SK-N-MC (cell line): Measurements from ENCODE around the gene ARL6IP4.

Source experiments
- DNase-seq: peaks from one replicate; pipeline ENCODE4 v3.0.0-alpha.2; 2011; ENCODE audit warnings: low read depth, low spot score
- H3K27ac ChIP-seq: fragments of 200-600 bp; sonication (generic); 2 replicates; pipeline ENCODE4 v1.5.1; 2016; ENCODE audit warnings: mixed run types
- H3K36me3 ChIP-seq: fragments of 200-600 bp; sonication (generic); 2 replicates; pipeline ENCODE4 v1.6.1; 2017; ENCODE audit warnings: antibody characterized with exemption, low read length, mixed read lengths; ENCODE audit not compliant: insufficient read depth
- H3K4me3 ChIP-seq: fragments of 200-600 bp; sonication (generic); 2 replicates; pipeline ENCODE4 v1.5.1; 2016
- H3K9ac ChIP-seq: fragments of 200-600 bp; sonication (generic); 2 replicates; pipeline ENCODE4 v1.8.0; 2017; ENCODE audit warnings: mixed run types, mixed read lengths; ENCODE audit not compliant: insufficient read length
- H3K9me3 ChIP-seq: fragments of 200-600 bp; sonication (generic); 2 replicates; pipeline ENCODE4 v1.6.1; 2017; ENCODE audit warnings: low read depth, mild to moderate bottlenecking, antibody characterized with exemption, low read length, moderate library complexity, mixed read lengths
- EZH2 ChIP-seq: fragments of 200-600 bp; sonication (generic); IDR thresholded peaks from one replicate; pipeline ENCODE4 v1.6.1; 2017; ENCODE audit warnings: antibody characterized with exemption
- FOXP2 ChIP-seq: optimal IDR thresholded peaks from 2 replicates; pipeline ENCODE3; 2011; ENCODE audit warnings: mild to moderate bottlenecking, moderate library complexity; ENCODE audit not compliant: insufficient read depth; ENCODE audit errors: extremely low read length, control extremely low read depth
- POLR2AphosphoS5 ChIP-seq: IDR thresholded peaks from 2 replicates; pipeline ENCODE4 v1.6.1; 2012; ENCODE audit warnings: mild to moderate bottlenecking, low read depth, low read length, borderline replicate concordance

The ARL6IP4 gene

GRCh38 chr12:123019841-123020138, 39.3 kb downstream of the ARL6IP4 start:
- DNase-seq: no peak
- H3K9me3 ChIP-seq: no peaks in the 10 kb centered on the region
- no peak overlapping the region for H3K9ac ChIP-seq
- H3K27ac ChIP-seq: no peak overlapping the region
- TF ChIP-seq FOXP2 (no peak), POLR2AphosphoS5 (no peak), EZH2 (no peak)
- no peak overlapping the region for H3K4me3 ChIP-seq
- H3K36me3 ChIP-seq: no peaks in the 10 kb centered on the region

GRCh38 chr12:123021688-123022604, 41.5 kb downstream of the ARL6IP4 start:
- H3K9me3 ChIP-seq: no peaks in the 10 kb centered on the region
- no peak overlapping the region for H3K4me3 ChIP-seq
- H3K27ac ChIP-seq: no peak overlapping the region
- no peak overlapping the region for H3K9ac ChIP-seq
- no peaks in the 10 kb centered on the region for H3K36me3 ChIP-seq
- TF ChIP-seq FOXP2: no peak
- no peak for TF ChIP-seq EZH2
- no peak for TF ChIP-seq POLR2AphosphoS5
- DNase-seq: no peak

DNA sequence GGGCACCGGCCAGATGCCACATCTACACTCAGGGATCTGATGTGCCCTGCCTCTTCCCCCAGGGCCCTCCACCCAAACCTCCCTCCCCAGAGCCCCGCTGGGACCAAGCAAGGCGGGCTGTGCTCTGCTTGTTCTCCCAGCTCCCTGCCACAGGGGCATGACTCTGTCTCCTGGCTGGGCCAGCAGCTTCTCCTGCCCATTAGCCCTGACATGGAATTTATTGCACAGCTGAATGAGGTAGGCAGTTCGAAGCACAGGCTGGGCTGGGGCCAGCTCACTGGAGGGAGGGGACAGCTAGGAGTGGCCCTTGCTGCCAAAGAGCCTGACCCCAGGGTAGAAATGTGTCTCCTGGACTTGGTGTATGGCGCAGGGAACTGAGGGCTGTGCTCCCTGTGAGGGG, 42.4 kb downstream of the ARL6IP4 start:
- Histone ChIP-seq H3K4me3 (no peak overlapping the region), H3K36me3 (no peaks in the 10 kb centered on the region), H3K9ac (no peak overlapping the region), H3K9me3 (no peaks in the 10 kb centered on the region), H3K27ac (no peak overlapping the region)
- DNase-seq: no peak
- no peak for TF ChIP-seq FOXP2
- no peak for TF ChIP-seq EZH2
- no peak for TF ChIP-seq POLR2AphosphoS5

- no peak overlapping the region for H3K4me3 ChIP-seq
- H3K36me3 ChIP-seq: no peaks in the 10 kb centered on the region
- H3K9ac ChIP-seq: no peak overlapping the region
- H3K9me3 ChIP-seq: no peaks in the 10 kb centered on the region
- TF ChIP-seq FOXP2 (no peak), POLR2AphosphoS5 (no peak), EZH2 (no peak)
- no peak overlapping the region for H3K27ac ChIP-seq
- DNase-seq: no peak
Measured at GRCh38 chr12:123024819-123025391, 44.4 kb downstream of the ARL6IP4 start.

DNA sequence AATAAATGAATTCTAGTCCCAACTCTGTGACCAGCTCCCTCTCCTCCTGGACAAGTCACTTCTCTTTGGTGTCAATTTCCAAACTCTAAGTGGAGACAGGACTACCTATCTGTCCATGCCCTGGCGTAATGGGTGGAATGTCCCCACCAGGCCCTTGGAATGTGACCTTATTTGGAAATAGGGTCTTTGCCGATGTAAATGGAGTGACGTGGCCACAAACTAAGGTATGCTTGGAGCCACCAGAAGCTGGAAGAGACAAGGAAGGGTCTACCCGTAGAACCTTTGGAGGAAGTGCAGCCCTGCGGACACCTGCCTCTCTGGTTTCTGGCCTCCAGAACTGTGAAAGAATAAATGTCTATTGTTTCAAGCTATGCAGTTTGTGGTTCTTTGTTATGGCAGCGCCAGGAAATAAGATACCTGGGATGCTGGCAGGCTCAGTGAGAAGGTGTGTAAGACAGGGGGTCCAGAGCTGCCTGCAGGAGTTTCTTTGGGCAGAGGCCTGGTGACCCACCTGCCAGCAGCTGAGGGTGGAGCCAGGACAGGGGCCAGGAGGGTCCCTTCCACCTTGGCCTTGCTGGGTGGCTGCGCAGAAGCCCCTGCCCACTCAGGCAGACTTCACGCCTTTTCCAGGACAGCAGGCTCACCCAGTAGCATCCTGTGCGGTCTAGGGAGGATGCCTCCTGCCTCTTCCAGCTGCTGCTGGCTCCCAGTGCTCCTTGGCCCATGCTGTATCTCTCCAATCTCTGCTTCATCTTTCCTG, 45.8 kb downstream of the ARL6IP4 start:
- no peak overlapping the region for H3K27ac ChIP-seq
- no peaks in the 10 kb centered on the region for H3K36me3 ChIP-seq
- no peaks in the 10 kb centered on the region for H3K9me3 ChIP-seq
- H3K4me3 ChIP-seq: no peak overlapping the region
- TF ChIP-seq POLR2AphosphoS5 (no peak), FOXP2 (no peak), EZH2 (no peak)
- DNase-seq: no peak
- H3K9ac ChIP-seq: no peak overlapping the region

DNA sequence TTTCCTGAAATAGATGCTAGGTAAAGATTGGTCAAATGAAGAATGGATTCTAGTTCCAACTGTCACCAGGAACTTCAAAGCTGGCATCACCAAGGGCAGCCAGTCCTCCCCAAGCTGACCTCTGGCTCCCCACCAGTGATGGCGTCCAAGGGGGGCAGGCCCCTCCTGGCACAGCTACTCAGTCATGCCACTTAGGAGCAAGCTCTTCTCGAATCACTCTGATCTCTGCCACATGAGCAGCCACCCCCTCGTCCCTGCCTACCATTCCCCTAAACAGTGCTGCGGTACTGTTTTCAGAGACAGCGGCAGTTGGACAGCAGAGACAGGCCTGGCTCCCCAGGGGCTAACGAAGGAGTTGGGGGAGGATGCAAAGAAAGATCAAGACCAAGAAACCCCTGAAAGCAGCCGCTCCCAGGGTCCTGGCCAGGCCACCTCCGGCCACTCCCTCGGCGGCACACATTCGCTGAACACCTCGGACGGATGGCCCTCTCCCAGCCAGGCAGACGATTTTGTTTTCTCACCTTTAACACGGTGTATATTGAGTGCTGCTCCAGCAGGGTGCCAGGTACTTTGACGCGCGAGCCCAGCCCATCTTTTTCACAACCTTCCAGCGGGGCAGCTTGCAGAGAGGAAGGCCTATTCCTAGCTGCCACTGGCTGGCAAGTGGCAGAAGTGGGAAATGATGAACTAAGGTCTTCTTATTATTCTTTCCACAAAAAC, 47.4 kb downstream of the ARL6IP4 start:
- Histone ChIP-seq H3K27ac (no peak overlapping the region), H3K9ac (no peak overlapping the region), H3K9me3 (no peaks in the 10 kb centered on the region), H3K36me3 (no peaks in the 10 kb centered on the region), H3K4me3 (no peak overlapping the region)
- no peak for DNase-seq
- TF ChIP-seq EZH2 (no peak), POLR2AphosphoS5 (no peak), FOXP2 (no peak)

GRCh38 chr12:123028475-123028874, 48.0 kb downstream of the ARL6IP4 start:
- no peak overlapping the region for H3K27ac ChIP-seq
- H3K4me3 ChIP-seq: no peak overlapping the region
- H3K9ac ChIP-seq: no peak overlapping the region
- TF ChIP-seq FOXP2 (no peak), EZH2 (no peak), POLR2AphosphoS5 (no peak)
- DNase-seq: no peak
- H3K36me3 ChIP-seq: no peaks in the 10 kb centered on the region
- H3K9me3 ChIP-seq: no peaks in the 10 kb centered on the region

GRCh38 chr12:123029550-123029949, 49.1 kb downstream of the ARL6IP4 start:
- H3K36me3 ChIP-seq: no peaks in the 10 kb centered on the region
- no peak overlapping the region for H3K9ac ChIP-seq
- no peak for TF ChIP-seq FOXP2
- no peak for TF ChIP-seq EZH2
- no peak for TF ChIP-seq POLR2AphosphoS5
- no peak overlapping the region for H3K27ac ChIP-seq
- DNase-seq: no peak
- H3K9me3 ChIP-seq: no peaks in the 10 kb centered on the region
- H3K4me3 ChIP-seq: no peak overlapping the region
